ENCODE results near the gene OSBPL2.

DNA sequence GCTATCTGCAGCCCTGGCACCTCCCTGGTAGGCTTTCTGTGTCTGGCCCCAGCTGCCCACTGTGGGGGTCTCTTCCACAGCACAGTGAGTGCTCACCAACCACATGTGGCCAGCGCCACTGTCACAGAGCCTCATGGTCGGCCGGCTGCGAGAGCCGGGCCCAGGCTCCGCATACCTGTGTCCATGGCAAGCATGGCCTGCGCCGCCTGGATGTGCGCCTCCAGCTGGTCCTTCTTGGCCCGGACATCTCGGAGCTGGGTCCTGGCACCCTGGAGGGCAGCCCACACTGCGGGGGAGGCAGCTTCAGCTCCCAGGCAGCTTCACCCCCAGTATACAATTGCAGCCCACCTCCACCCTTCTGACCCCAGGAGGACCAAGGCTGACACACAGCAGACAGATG is 77.5 kb downstream of the OSBPL2 start:
- no peak for TF ChIP-seq POLR2A (IDR thresholded peaks at IDR 0.05)
- TF ChIP-seq, protein P1, sequence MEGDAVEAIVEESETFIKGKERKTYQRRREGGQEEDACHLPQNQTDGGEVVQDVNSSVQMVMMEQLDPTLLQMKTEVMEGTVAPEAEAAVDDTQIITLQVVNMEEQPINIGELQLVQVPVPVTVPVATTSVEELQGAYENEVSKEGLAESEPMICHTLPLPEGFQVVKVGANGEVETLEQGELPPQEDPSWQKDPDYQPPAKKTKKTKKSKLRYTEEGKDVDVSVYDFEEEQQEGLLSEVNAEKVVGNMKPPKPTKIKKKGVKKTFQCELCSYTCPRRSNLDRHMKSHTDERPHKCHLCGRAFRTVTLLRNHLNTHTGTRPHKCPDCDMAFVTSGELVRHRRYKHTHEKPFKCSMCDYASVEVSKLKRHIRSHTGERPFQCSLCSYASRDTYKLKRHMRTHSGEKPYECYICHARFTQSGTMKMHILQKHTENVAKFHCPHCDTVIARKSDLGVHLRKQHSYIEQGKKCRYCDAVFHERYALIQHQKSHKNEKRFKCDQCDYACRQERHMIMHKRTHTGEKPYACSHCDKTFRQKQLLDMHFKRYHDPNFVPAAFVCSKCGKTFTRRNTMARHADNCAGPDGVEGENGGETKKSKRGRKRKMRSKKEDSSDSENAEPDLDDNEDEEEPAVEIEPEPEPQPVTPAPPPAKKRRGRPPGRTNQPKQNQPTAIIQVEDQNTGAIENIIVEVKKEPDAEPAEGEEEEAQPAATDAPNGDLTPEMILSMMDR (IDR thresholded peaks at IDR 0.05), result no peak

Measured in testis (tissue), 2 donors.